Measurements from ENCODE around the gene FER. TPM values are rescaled to one million over a fixed set of nuclear protein-coding genes. Genes with fewer than 3 reads are reported as not detected.

The FER gene
- total and polyA plus RNA-seq, 2 of the 13 experiments (the other 11 are each of a cell fraction or from before 2014, with no cell fraction given): 7.9 to 29.0 TPM

DNA sequence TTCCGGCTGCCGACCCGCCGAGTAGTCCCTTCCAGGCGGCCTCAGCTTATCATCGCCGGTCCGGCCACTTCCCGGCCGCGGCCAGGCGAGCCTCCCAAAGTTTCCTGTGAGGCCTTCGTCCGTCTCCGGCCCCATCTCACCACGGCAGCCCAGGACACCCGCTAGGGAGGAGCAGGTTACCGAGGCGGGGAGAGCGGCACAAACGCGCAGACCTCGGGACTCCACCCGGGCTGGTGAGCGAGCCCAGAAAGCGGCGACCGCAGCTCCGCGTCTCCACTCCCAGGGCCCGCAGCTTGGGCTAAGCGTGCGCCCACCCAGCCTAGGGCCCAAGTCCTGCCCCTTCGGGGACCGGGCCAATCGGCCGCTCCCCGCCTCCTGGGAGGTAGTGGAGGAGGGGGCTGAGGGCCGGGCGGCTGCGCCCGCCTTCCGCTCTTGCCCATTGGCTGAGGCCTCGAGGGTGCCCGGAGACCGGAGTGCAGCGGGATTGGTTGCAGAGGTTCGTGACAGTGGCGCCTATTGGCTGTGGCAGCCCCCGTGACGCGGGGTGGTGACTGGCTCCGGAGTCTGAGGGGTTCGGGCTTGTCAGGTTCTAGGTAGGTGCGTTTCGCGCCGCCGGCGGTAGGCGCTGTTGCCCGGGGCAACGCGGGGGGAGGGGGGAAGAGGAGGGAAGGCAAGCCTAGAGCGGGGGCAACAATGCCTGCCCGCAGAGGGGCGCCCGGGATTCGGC is 867 bp downstream of the FER start (continued):
- TF ChIP-seq ZNF383 (CRISPR knock-in tag; IDR thresholded peaks at IDR 0.05; ENCODE audit: borderline replicate concordance) (no peak; the same call in 1 of the 2 replicates), NR2C2 (CRISPR knock-in tag; IDR thresholded peaks at IDR 0.05; ENCODE audit: borderline replicate concordance) (no peak; the same call in 1 of the 2 replicates), ZKSCAN5 (CRISPR knock-in tag; IDR thresholded peaks at IDR 0.05) (peak; percentile 59; the same call in 1 of the 2 replicates), ZFAT (CRISPR knock-in tag; conservative IDR thresholded peaks at IDR 0.05) (no peak), ZFP36 (IDR thresholded peaks at IDR 0.05; ENCODE audit: borderline replicate concordance, low read depth, low read length, partially characterized antibody) (no peak), WIZ (CRISPR knock-in tag; IDR thresholded peaks at IDR 0.05) (peak; percentile 61), ZNF570 (CRISPR knock-in tag; IDR thresholded peaks at IDR 0.05; ENCODE audit: borderline replicate concordance) (no peak), ZNF747 (CRISPR knock-in tag; IDR thresholded peaks at IDR 0.05; ENCODE audit: borderline replicate concordance) (peak; percentile 85; the same call in 1 of the 2 replicates), ZNF446 (CRISPR knock-in tag; IDR thresholded peaks at IDR 0.05) (no peak), KMT2B (CRISPR knock-in tag; IDR thresholded peaks at IDR 0.05) (peak; percentile 69), DNMT3B (CRISPR knock-in tag; conservative IDR thresholded peaks at IDR 0.05) (no peak; the same call in 1 of the 2 replicates), FOXC1 (CRISPR knock-in tag; IDR thresholded peaks at IDR 0.05; ENCODE audit: borderline replicate concordance) (peak; percentile 94; the same call in 1 of the 2 replicates), CEBPG (CRISPR knock-in tag; IDR thresholded peaks at IDR 0.05) (no peak), ZNF282 (IDR thresholded peaks at IDR 0.05; ENCODE audit: partially characterized antibody) (no peak), NCOR1 (IDR thresholded peaks at IDR 0.05; ENCODE audit: borderline replicate concordance, low read length) (no peak)
- TF ChIP-seq, protein P1, sequence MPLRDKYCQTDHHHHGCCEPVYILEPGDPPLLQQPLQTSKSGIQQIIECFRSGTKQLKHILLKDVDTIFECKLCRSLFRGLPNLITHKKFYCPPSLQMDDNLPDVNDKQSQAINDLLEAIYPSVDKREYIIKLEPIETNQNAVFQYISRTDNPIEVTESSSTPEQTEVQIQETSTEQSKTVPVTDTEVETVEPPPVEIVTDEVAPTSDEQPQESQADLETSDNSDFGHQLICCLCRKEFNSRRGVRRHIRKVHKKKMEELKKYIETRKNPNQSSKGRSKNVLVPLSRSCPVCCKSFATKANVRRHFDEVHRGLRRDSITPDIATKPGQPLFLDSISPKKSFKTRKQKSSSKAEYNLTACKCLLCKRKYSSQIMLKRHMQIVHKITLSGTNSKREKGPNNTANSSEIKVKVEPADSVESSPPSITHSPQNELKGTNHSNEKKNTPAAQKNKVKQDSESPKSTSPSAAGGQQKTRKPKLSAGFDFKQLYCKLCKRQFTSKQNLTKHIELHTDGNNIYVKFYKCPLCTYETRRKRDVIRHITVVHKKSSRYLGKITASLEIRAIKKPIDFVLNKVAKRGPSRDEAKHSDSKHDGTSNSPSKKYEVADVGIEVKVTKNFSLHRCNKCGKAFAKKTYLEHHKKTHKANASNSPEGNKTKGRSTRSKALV (CRISPR knock-in tag; IDR thresholded peaks at IDR 0.05): peak; percentile 83
- TF ChIP-seq, protein P2, sequence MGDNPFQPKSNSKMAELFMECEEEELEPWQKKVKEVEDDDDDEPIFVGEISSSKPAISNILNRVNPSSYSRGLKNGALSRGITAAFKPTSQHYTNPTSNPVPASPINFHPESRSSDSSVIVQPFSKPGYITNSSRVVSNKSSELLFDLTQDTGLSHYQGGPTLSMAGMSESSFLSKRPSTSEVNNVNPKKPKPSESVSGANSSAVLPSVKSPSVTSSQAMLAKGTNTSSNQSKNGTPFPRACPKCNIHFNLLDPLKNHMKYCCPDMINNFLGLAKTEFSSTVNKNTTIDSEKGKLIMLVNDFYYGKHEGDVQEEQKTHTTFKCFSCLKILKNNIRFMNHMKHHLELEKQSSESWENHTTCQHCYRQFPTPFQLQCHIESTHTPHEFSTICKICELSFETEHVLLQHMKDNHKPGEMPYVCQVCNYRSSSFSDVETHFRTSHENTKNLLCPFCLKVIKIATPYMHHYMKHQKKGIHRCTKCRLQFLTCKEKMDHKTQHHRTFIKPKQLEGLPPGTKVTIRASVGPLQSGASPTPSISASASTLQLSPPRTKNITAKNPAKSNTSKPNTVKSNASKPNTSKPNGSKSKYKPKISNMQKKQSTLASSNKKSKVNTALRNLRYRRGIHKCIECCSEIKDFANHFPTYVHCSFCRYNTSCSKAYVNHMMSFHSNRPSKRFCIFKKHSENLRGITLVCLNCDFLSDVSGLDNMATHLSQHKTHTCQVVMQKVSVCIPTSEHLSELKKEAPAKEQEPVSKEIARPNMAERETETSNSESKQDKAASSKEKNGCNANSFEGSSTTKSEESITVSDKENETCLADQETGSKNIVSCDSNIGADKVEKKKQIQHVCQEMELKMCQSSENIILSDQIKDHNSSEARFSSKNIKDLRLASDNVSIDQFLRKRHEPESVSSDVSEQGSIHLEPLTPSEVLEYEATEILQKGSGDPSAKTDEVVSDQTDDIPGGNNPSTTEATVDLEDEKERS (CRISPR knock-in tag; IDR thresholded peaks at IDR 0.05): no peak
- TF ChIP-seq, protein P3, sequence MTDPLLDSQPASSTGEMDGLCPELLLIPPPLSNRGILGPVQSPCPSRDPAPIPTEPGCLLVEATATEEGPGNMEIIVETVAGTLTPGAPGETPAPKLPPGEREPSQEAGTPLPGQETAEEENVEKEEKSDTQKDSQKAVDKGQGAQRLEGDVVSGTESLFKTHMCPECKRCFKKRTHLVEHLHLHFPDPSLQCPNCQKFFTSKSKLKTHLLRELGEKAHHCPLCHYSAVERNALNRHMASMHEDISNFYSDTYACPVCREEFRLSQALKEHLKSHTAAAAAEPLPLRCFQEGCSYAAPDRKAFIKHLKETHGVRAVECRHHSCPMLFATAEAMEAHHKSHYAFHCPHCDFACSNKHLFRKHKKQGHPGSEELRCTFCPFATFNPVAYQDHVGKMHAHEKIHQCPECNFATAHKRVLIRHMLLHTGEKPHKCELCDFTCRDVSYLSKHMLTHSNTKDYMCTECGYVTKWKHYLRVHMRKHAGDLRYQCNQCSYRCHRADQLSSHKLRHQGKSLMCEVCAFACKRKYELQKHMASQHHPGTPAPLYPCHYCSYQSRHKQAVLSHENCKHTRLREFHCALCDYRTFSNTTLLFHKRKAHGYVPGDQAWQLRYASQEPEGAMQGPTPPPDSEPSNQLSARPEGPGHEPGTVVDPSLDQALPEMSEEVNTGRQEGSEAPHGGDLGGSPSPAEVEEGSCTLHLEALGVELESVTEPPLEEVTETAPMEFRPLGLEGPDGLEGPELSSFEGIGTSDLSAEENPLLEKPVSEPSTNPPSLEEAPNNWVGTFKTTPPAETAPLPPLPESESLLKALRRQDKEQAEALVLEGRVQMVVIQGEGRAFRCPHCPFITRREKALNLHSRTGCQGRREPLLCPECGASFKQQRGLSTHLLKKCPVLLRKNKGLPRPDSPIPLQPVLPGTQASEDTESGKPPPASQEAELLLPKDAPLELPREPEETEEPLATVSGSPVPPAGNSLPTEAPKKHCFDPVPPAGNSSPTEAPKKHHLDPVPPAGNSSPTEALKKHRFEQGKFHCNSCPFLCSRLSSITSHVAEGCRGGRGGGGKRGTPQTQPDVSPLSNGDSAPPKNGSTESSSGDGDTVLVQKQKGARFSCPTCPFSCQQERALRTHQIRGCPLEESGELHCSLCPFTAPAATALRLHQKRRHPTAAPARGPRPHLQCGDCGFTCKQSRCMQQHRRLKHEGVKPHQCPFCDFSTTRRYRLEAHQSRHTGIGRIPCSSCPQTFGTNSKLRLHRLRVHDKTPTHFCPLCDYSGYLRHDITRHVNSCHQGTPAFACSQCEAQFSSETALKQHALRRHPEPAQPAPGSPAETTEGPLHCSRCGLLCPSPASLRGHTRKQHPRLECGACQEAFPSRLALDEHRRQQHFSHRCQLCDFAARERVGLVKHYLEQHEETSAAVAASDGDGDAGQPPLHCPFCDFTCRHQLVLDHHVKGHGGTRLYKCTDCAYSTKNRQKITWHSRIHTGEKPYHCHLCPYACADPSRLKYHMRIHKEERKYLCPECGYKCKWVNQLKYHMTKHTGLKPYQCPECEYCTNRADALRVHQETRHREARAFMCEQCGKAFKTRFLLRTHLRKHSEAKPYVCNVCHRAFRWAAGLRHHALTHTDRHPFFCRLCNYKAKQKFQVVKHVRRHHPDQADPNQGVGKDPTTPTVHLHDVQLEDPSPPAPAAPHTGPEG (CRISPR knock-in tag; IDR thresholded peaks at IDR 0.05): peak; percentile 66; the same call in 1 of the 2 replicates

Measured in HepG2 (cell line).